GM12878 (cell line): ENCODE measurements around the gene PRKAR1A.

Source experiments
- CBFB ChIP-seq: IDR thresholded peaks from 2 replicates; pipeline ENCODE4 v1.6.1; 2016; ENCODE audit warnings: antibody characterized with exemption, low read depth
- CEBPB ChIP-seq, 2 experiments: fragments of 150-350 bp in 1 of 2; IDR thresholded peaks; 2 replicates each; pipeline ENCODE4 v1.6.1; 2012 to 2014; ENCODE audit warnings: low read depth in 2 of 2, low read length in 2 of 2, borderline replicate concordance in 1 of 2, inconsistent platforms in 1 of 2
- NRF1 ChIP-seq: conservative IDR thresholded peaks from 2 replicates; pipeline ENCODE4 v1.6.1; 2011; ENCODE audit warnings: mild to moderate bottlenecking, low read depth, low read length, improper control_type of control experiment
- TF ChIP-seq, protein P1 (sequence below): IDR thresholded peaks from 2 replicates; pipeline ENCODE4 v1.6.1; 2012; ENCODE audit warnings: low read depth, low read length, improper control_type of control experiment
- TF ChIP-seq, protein P2 (sequence below): IDR thresholded peaks from 2 replicates; pipeline ENCODE4 v1.6.1; 2012; ENCODE audit warnings: low read length, inconsistent platforms
- TF ChIP-seq, protein P3 (sequence below), 3 experiments: IDR thresholded peaks in 2 of 3; conservative IDR thresholded peaks in 1 of 3; 2 replicates each; pipeline ENCODE4 v1.5.1; 2011; ENCODE audit warnings: low read depth in 3 of 3, low read length in 3 of 3, mild to moderate bottlenecking in 3 of 3, control low read depth in 2 of 3, moderate library complexity in 2 of 3, inconsistent platforms in 1 of 3, mixed read lengths in 1 of 3; ENCODE audit not compliant: control insufficient read depth in 2 of 3, insufficient read depth in 1 of 3; ENCODE audit errors: extremely low read depth in 1 of 3

DNA sequence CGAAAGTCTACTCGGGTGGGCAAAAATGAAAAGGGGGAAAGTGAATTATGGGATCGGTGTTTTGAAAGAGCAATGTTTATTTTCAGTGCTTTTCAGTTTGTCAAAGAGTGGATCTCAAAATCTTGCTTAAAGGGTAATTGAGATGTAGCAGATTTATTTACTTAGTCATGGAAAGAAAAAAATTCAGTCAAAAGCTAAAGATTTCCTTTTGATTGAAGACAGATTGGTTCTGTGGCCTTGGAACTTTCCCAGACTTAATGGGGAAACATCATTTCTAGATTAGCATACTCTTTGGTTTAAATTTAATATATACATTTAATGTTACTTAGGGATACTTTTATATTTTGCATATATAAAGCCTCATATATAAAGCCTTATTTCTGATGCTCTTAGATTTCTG, 20.6 kb downstream of the PRKAR1A start:
- TF ChIP-seq, protein P1, sequence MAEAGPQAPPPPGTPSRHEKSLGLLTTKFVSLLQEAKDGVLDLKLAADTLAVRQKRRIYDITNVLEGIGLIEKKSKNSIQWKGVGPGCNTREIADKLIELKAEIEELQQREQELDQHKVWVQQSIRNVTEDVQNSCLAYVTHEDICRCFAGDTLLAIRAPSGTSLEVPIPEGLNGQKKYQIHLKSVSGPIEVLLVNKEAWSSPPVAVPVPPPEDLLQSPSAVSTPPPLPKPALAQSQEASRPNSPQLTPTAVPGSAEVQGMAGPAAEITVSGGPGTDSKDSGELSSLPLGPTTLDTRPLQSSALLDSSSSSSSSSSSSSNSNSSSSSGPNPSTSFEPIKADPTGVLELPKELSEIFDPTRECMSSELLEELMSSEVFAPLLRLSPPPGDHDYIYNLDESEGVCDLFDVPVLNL: no peak
- TF ChIP-seq CBFB (no peak), NRF1 (no peak), CEBPB (IDR thresholded peaks at IDR 0.05; ENCODE audit: borderline replicate concordance in 1 of 2, low read depth in 2 of 2, low read length in 2 of 2) (no peak)
- TF ChIP-seq, protein P2, sequence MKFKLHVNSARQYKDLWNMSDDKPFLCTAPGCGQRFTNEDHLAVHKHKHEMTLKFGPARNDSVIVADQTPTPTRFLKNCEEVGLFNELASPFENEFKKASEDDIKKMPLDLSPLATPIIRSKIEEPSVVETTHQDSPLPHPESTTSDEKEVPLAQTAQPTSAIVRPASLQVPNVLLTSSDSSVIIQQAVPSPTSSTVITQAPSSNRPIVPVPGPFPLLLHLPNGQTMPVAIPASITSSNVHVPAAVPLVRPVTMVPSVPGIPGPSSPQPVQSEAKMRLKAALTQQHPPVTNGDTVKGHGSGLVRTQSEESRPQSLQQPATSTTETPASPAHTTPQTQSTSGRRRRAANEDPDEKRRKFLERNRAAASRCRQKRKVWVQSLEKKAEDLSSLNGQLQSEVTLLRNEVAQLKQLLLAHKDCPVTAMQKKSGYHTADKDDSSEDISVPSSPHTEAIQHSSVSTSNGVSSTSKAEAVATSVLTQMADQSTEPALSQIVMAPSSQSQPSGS: no peak
- TF ChIP-seq, protein P3, sequence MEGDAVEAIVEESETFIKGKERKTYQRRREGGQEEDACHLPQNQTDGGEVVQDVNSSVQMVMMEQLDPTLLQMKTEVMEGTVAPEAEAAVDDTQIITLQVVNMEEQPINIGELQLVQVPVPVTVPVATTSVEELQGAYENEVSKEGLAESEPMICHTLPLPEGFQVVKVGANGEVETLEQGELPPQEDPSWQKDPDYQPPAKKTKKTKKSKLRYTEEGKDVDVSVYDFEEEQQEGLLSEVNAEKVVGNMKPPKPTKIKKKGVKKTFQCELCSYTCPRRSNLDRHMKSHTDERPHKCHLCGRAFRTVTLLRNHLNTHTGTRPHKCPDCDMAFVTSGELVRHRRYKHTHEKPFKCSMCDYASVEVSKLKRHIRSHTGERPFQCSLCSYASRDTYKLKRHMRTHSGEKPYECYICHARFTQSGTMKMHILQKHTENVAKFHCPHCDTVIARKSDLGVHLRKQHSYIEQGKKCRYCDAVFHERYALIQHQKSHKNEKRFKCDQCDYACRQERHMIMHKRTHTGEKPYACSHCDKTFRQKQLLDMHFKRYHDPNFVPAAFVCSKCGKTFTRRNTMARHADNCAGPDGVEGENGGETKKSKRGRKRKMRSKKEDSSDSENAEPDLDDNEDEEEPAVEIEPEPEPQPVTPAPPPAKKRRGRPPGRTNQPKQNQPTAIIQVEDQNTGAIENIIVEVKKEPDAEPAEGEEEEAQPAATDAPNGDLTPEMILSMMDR (IDR thresholded peaks at IDR 0.05 in 2 of 3, conservative IDR thresholded peaks at IDR 0.05 in 1 of 3; ENCODE audit: control insufficient read depth in 2 of 3, extremely low read depth in 1 of 3, insufficient read depth in 1 of 3, low read depth in 3 of 3, low read length in 3 of 3): no peak
